Activated CD8-positive, alpha-beta memory T cell treated with anti-CD3 and anti-CD28 coated beads, Interleukin-2, amount 50 U/mL, for 4 hours (primary cell): ENCODE data around the gene LDLRAD2.
"Not testable (repeated sequence)": the region's sequence is repeated elsewhere in the genome, so short reads cannot be mapped to it uniquely, and the experiment has no call there.

Source experiments
- DNase-seq: peaks from one replicate; pipeline ENCODE4 v3.0.0-alpha.2; 2020

The LDLRAD2 gene

GRCh38 chr1:21783679-21784603, 28.1 kb upstream of the LDLRAD2 start:
- DNase-seq, result no peak

GRCh38 chr1:21785764-21786163, 26.3 kb upstream of the LDLRAD2 start:
- not testable (repeated sequence) for DNase-seq

- DNase-seq, result no peak
Observed at GRCh38 chr1:21786640-21787039, 25.4 kb upstream of the LDLRAD2 start.

- DNase-seq, result no peak
Observed at GRCh38 chr1:21793104-21793503, 19.0 kb upstream of the LDLRAD2 start.

- DNase-seq, result no peak
Observed at GRCh38 chr1:21794656-21795055, 17.4 kb upstream of the LDLRAD2 start.

GRCh38 chr1:21795075-21795474, 17.0 kb upstream of the LDLRAD2 start:
- no peak for DNase-seq

- DNase-seq, result no peak
Observed at GRCh38 chr1:21799730-21800129, 12.3 kb upstream of the LDLRAD2 start.

- no peak for DNase-seq
Observed at GRCh38 chr1:21801100-21801499, 11.0 kb upstream of the LDLRAD2 start.

- no peak for DNase-seq
Observed at GRCh38 chr1:21804536-21804935, 7.5 kb upstream of the LDLRAD2 start.

- no peak for DNase-seq
Observed at GRCh38 chr1:21813542-21813941, 1.5 kb downstream of the LDLRAD2 start.

GRCh38 chr1:21814241-21814918, 2.3 kb downstream of the LDLRAD2 start:
- DNase-seq, result peak; percentile 32

GRCh38 chr1:21814981-21815582, 3.0 kb downstream of the LDLRAD2 start:
- no peak for DNase-seq

GRCh38 chr1:21815724-21816321, 3.8 kb downstream of the LDLRAD2 start:
- no peak for DNase-seq

- no peak for DNase-seq
Observed at GRCh38 chr1:21816602-21817302, 4.7 kb downstream of the LDLRAD2 start.

GRCh38 chr1:21818656-21819055, 6.6 kb downstream of the LDLRAD2 start:
- DNase-seq, result no peak

- DNase-seq, result no peak
Observed at GRCh38 chr1:21820597-21821232, 8.7 kb downstream of the LDLRAD2 start.

- DNase-seq, result no peak
Observed at GRCh38 chr1:21821385-21822019, 9.4 kb downstream of the LDLRAD2 start.

GRCh38 chr1:21822349-21822748, 10.3 kb downstream of the LDLRAD2 start:
- DNase-seq, result no peak

GRCh38 chr1:21823206-21823979, 11.3 kb downstream of the LDLRAD2 start:
- no peak for DNase-seq

GRCh38 chr1:21823980-21824702, 12.1 kb downstream of the LDLRAD2 start:
- no peak for DNase-seq
